ENCODE results near the gene SERTAD1. TPM values are rescaled to one million over a fixed set of nuclear protein-coding genes. Genes with fewer than 3 reads are reported as not detected.
"Not testable (repeated sequence)": the region's sequence is repeated elsewhere in the genome, so short reads cannot be mapped to it uniquely, and the experiment has no call there.

SERTAD1 gene
- total RNA-seq, 1 donor from 2014 or later, result 13.4 TPM

DNA sequence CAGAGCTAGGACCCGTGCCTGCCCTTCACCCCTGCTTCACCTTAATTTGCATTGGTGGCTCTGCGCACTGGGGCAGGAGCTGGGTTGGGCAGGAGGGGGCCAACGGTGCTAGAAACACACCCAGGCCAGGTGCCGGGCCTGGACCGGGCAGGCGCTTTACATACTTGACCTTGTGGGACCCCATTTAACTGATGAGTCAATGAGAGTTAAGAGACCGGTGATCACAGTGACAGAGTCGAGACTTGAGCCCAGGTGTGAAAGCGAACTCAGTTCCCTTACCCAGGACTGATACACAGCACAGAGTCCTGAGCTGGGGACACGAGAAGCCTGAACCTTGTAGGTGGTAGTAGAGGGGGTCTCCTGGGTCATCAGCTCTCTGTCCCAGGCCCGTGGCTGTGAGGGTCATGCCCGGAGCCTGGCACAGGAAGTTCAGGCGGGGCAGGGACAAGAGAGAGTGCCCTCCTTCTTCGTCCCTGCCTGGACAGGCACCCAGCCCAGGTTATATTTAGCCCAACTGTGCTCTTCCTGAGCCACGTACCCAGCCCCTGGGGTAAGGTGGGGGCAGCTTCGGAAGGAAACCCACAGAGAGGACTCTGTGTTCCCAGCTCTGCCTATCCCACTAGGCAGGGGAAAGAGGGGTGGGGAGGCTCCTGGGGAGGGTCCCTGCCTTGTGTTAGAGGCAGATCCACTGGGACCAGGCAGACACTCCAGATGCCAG lies 14.5 kb downstream of the SERTAD1 start:
- TF ChIP-seq, protein P1, sequence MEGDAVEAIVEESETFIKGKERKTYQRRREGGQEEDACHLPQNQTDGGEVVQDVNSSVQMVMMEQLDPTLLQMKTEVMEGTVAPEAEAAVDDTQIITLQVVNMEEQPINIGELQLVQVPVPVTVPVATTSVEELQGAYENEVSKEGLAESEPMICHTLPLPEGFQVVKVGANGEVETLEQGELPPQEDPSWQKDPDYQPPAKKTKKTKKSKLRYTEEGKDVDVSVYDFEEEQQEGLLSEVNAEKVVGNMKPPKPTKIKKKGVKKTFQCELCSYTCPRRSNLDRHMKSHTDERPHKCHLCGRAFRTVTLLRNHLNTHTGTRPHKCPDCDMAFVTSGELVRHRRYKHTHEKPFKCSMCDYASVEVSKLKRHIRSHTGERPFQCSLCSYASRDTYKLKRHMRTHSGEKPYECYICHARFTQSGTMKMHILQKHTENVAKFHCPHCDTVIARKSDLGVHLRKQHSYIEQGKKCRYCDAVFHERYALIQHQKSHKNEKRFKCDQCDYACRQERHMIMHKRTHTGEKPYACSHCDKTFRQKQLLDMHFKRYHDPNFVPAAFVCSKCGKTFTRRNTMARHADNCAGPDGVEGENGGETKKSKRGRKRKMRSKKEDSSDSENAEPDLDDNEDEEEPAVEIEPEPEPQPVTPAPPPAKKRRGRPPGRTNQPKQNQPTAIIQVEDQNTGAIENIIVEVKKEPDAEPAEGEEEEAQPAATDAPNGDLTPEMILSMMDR (IDR thresholded peaks at IDR 0.05), result no peak
- no peaks in the 10 kb centered on the region for H3K9me3 Mint-ChIP-seq
- intact Hi-C loops (cut with micrococcal nuclease), result no loop called here
- CTCF ChIA-PET, result interaction anchor here (0.7 kb wide), 1 partner anchor 10 kb away, joined by 3 read pairs; no protein-coding TSS in a partner anchor
- no peak overlapping the region for H3K27ac Mint-ChIP-seq
- peaks cover 27% of the 10 kb centered on the region for H3K4me1 Mint-ChIP-seq
- no peak overlapping the region for H3K4me3 Mint-ChIP-seq
- no peaks in the 10 kb centered on the region for H3K27me3 Mint-ChIP-seq
- DNase-seq (no peak), ATAC-seq (ENCODE audit: low read depth) (peak; percentile 35)
- POLR2A ChIA-PET, result interaction anchor here (1.2 to 2.9 kb wide), 2 partner anchors 10 to 15 kb away, joined by 3 to 14 read pairs; no protein-coding TSS in a partner anchor
- H3K36me3 Mint-ChIP-seq (ENCODE audit: low read depth), result no peaks in the 10 kb centered on the region

- ATAC-seq (ENCODE audit: low read depth), result peak; percentile 45
- Mint-ChIP-seq H3K27me3 (no peaks in the 10 kb centered on the region), H3K36me3 (ENCODE audit: low read depth) (no peaks in the 10 kb centered on the region), H3K27ac (peak overlapping the region; percentile 6), H3K4me1 (peaks cover 29% of the 10 kb centered on the region), H3K9me3 (no peaks in the 10 kb centered on the region), H3K4me3 (no peak overlapping the region)
- CTCF ChIA-PET, result no interaction called here
- intact Hi-C loops (cut with micrococcal nuclease), result no loop called here
- TF ChIP-seq, protein P1 (IDR thresholded peaks at IDR 0.05), result no peak
- POLR2A ChIA-PET, result interaction anchor here (0.8 to 2.9 kb wide), 2 partner anchors 9 to 11 kb away, joined by 3 to 14 read pairs; no protein-coding TSS in a partner anchor
- no peak for DNase-seq
Measured at GRCh38 chr19:40410030-40410389, 15.8 kb downstream of the SERTAD1 start.

DNA sequence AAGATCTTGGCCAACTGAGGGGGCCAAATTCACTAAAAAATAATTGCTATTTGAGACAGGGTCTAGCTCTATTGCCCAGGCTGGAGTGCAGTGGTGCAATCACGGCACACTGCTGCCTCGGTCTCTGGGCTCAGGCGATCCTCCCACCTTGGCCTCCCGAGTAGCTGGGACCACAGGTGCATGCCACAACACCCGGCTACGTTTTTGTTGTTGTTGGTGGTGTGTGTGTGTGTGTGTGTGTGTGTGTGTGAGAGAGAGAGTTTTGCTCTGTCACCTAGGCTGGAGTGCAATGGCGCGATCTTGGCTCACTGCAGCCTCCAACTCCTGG lies 17.2 kb downstream of the SERTAD1 start:
- H3K4me3 Mint-ChIP-seq; H3K9me3 Mint-ChIP-seq; DNase-seq; intact Hi-C loops (cut with micrococcal nuclease); ATAC-seq (ENCODE audit: low read depth); H3K36me3 Mint-ChIP-seq (ENCODE audit: low read depth); H3K27me3 Mint-ChIP-seq; H3K27ac Mint-ChIP-seq: not testable (repeated sequence)
- H3K4me1 Mint-ChIP-seq, result peaks cover 33% of the 10 kb centered on the region
- CTCF ChIA-PET, result interaction anchor here (1.0 kb wide), 1 partner anchor 104 kb away, joined by 3 read pairs; no protein-coding TSS in a partner anchor
- POLR2A ChIA-PET, result interaction anchor here (0.5 kb wide), 1 partner anchor 988 kb away, joined by 3 read pairs; no protein-coding TSS in a partner anchor

DNA sequence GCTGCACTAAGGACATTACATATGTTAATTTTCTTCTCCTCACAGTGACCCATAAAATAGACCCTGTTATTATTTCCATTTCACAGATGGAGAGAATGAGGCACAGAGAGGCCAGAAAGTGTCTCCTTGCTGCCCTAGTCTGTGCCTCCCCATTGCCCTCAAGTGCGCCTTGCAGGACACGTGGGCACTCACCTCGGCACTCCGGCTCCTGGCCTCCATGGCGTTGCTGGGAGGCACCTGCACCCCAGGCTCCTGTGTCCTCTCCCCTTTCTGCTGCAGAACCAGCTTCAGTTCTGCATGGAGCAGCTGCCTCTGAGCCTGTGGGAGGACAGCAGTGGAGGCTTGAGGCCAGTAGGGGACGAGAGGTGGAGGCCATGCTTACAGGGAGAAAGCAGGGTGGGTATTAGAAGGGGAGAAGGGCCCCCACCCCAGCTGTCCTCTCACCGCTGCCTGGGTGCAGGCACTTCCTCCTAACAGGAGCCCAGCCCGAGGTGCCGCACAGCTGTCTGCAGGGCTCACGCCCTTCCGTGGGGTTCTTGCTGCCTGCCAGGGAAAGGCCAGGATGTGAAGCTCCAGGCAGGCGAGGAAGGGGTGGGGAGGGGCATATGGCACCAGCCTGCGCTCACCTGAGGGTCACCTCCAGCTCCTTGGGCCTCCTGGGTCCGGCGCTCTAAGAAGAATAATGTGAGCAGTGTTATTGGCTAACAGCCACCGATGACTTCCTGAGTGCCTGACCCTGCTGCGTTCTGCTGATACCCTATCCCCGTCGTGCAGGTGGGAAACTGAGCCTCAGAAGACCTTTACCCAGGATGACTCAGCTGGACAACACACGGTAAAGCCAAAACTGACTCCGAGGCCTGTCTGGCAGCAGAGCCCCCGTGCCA lies 17.8 kb downstream of the SERTAD1 start:
- TF ChIP-seq, protein P1 (IDR thresholded peaks at IDR 0.05), result no peak
- DNase-seq (no peak), ATAC-seq (ENCODE audit: low read depth) (no peak)
- Mint-ChIP-seq H3K4me1 (peaks cover 37% of the 10 kb centered on the region), H3K4me3 (no peak overlapping the region), H3K27ac (no peak overlapping the region), H3K27me3 (no peaks in the 10 kb centered on the region), H3K36me3 (ENCODE audit: low read depth) (no peaks in the 10 kb centered on the region), H3K9me3 (no peaks in the 10 kb centered on the region)
- ChIA-PET POLR2A (interaction anchor here (0.5 to 1.0 kb wide), 3 partner anchors 12 to 988 kb away, joined by 3 to 4 read pairs (median 3); no protein-coding TSS in a partner anchor), CTCF (interaction anchor here (1.0 kb wide), 1 partner anchor 103 kb away, joined by 3 read pairs; no protein-coding TSS in a partner anchor)
- intact Hi-C loops (cut with micrococcal nuclease), result no loop called here

- peak; percentile 86 for DNase-seq
- peaks cover 3% of the 10 kb centered on the region for H3K27me3 Mint-ChIP-seq
- POLR2A ChIA-PET, result interaction anchor here (0.7 to 2.9 kb wide), 11 partner anchors 9 to 1756 kb away, joined by 3 to 17 read pairs (median 4); partner anchors contain the start of genes AKT2, BLVRB, C19orf47 and PLD3
- no peaks in the 10 kb centered on the region for H3K36me3 Mint-ChIP-seq (ENCODE audit: low read depth)
- H3K9me3 Mint-ChIP-seq, result no peaks in the 10 kb centered on the region
- peak overlapping the region; percentile 71 for H3K27ac Mint-ChIP-seq
- ATAC-seq (ENCODE audit: low read depth), result peak; percentile 81
- H3K4me1 Mint-ChIP-seq, result peaks cover 23% of the 10 kb centered on the region
- intact Hi-C loops (cut with micrococcal nuclease), result loop anchor here (1.0 to 5.0 kb wide), 4 partner anchors 55 to 374 kb away; partner anchors contain the start of genes AKT2, C19orf47, MIA and PLD3
- TF ChIP-seq, protein P1 (IDR thresholded peaks at IDR 0.05), result no peak
- peak overlapping the region; percentile 90 for H3K4me3 Mint-ChIP-seq
- CTCF ChIA-PET, result no interaction called here
Measured at GRCh38 chr19:40403262-40403984, 22.4 kb downstream of the SERTAD1 start.

All from activated B cell treated with CpG ODN at 0.5 μM for 24 hours (primary cell).